Hematopoietic multipotent progenitor cell treated with erythropoietin and hydrocortisone succinate and interleukin-3 and kit ligand, for 6 days (in vitro differentiated cells): ENCODE results near the gene ST8SIA3.
"Not testable (repeated sequence)": the region's sequence is repeated elsewhere in the genome, so short reads cannot be mapped to it uniquely, and the experiment has no call there.

Experiments
- DNase-seq: peaks from one replicate; pipeline ENCODE4 v3.0.0-alpha.2; 2015

Gene ST8SIA3

GRCh38 chr18:57366528-57367081 lies 14.2 kb downstream of the ST8SIA3 start:
- DNase-seq: no peak

GRCh38 chr18:57372444-57372843 lies 20.1 kb downstream of the ST8SIA3 start:
- no peak for DNase-seq

- no peak for DNase-seq
These were observed 20.7 kb downstream of the ST8SIA3 start for GRCh38 chr18:57373017-57373416.

- no peak for DNase-seq
These were observed 24.1 kb downstream of the ST8SIA3 start for GRCh38 chr18:57376503-57376902.

- DNase-seq: no peak
These were observed 36.9 kb downstream of the ST8SIA3 start for GRCh38 chr18:57389271-57389670.

- no peak for DNase-seq
These were observed 37.7 kb downstream of the ST8SIA3 start for GRCh38 chr18:57390044-57390443.

GRCh38 chr18:57394749-57395148 lies 42.4 kb downstream of the ST8SIA3 start:
- DNase-seq: not testable (repeated sequence)

- DNase-seq: not testable (repeated sequence)
These were observed 44.5 kb downstream of the ST8SIA3 start for GRCh38 chr18:57396831-57397230.

- no peak for DNase-seq
These were observed 45.2 kb downstream of the ST8SIA3 start for GRCh38 chr18:57397440-57398132.

GRCh38 chr18:57404345-57404744 lies 52.0 kb downstream of the ST8SIA3 start:
- DNase-seq: no peak

- DNase-seq: no peak
These were observed 57.3 kb downstream of the ST8SIA3 start for GRCh38 chr18:57409650-57410049.

- no peak for DNase-seq
These were observed 58.4 kb downstream of the ST8SIA3 start for GRCh38 chr18:57410749-57411148.

GRCh38 chr18:57416542-57416941 lies 64.2 kb downstream of the ST8SIA3 start:
- DNase-seq: no peak
